ENCODE data around the gene ASTN2. TPM values are rescaled to one million over a fixed set of nuclear protein-coding genes. Genes with fewer than 3 reads are reported as not detected.

Gene ASTN2
- total and polyA plus RNA-seq, 4 donors = 0.57 to 2.9 (median 1.4) TPM

- H3K36me3 ChIP-seq (ENCODE audit: control insufficient read depth in 4 of 4, insufficient read depth in 3 of 4, low read depth in 1 of 4, low read length in 3 of 4) = no peaks in the 10 kb centered on the region
- peaks cover 0 to 5% (median 0%) of the 10 kb centered on the region in 4 donors for H3K27me3 ChIP-seq (ENCODE audit: control insufficient read depth in 4 of 4, insufficient read depth in 4 of 4, low read length in 3 of 4)
- H3K27ac ChIP-seq (ENCODE audit: low read depth in 1 of 2, low read length in 2 of 2) = no peak overlapping the region
- no peak for DNase-seq (ENCODE audit: low spot score)
- TF ChIP-seq RXRA (IDR thresholded peaks at IDR 0.05) = no peak
- TF ChIP-seq CTCF (IDR thresholded peaks at IDR 0.05; ENCODE audit: low read depth, low read length, missing input control) = no peak
- no peak for TF ChIP-seq FOXA1 (IDR thresholded peaks at IDR 0.05)
- no peak for TF ChIP-seq NR2F2 (IDR thresholded peaks at IDR 0.05)
- TF ChIP-seq REST (IDR thresholded peaks at IDR 0.05) = no peak
- no peak for TF ChIP-seq JUND (IDR thresholded peaks at IDR 0.05)
- no peak for TF ChIP-seq ZBTB33 (IDR thresholded peaks at IDR 0.05)
- no peak for TF ChIP-seq YY1 (IDR thresholded peaks at IDR 0.05)
- no peak for TF ChIP-seq TAF1 (conservative IDR thresholded peaks at IDR 0.05)
- no peak for TF ChIP-seq EGR1 (IDR thresholded peaks at IDR 0.05; ENCODE audit: low read depth in 2 of 2)
- TF ChIP-seq HNF4A (conservative IDR thresholded peaks at IDR 0.05) = no peak
- TF ChIP-seq ATF3 (IDR thresholded peaks at IDR 0.05) = no peak
- no peak for TF ChIP-seq SP1 (IDR thresholded peaks at IDR 0.05)
- no peak for TF ChIP-seq FOXA2 (IDR thresholded peaks at IDR 0.05)
- TF ChIP-seq GABPA (IDR thresholded peaks at IDR 0.05 in 1 of 2, conservative IDR thresholded peaks at IDR 0.05 in 1 of 2) = no peak
- TF ChIP-seq MAX (IDR thresholded peaks at IDR 0.05) = no peak
- 62% methylated on average over 2 of the region's 2 CpGs for WGBS
- no peaks in the 10 kb centered on the region for H3K4me1 ChIP-seq (ENCODE audit: control insufficient read depth in 4 of 4, insufficient read depth in 4 of 4, low read length in 3 of 4)
- H3K9me3 ChIP-seq (ENCODE audit: control insufficient read depth in 4 of 4, low read length in 3 of 4) = no peaks in the 10 kb centered on the region
- H3K9ac ChIP-seq (ENCODE audit: low read depth in 1 of 2, low read length in 2 of 2) = no peak overlapping the region
- H3K4me3 ChIP-seq (ENCODE audit: low read depth in 1 of 3, low read length in 3 of 3) = no peak overlapping the region
These were observed 100.9 kb downstream of the ASTN2 start for GRCh38 chr9:117313989-117314388.

- no peak overlapping the region for H3K4me3 ChIP-seq (ENCODE audit: low read depth in 1 of 3, low read length in 3 of 3)
- H3K36me3 ChIP-seq (ENCODE audit: control insufficient read depth in 4 of 4, insufficient read depth in 3 of 4, low read depth in 1 of 4, low read length in 3 of 4) = no peaks in the 10 kb centered on the region
- WGBS = 49% methylated on average over 3 of the region's 3 CpGs
These were observed 107.2 kb downstream of the ASTN2 start for GRCh38 chr9:117307701-117308100.

More at GRCh38 chr9:117307701-117308100, 107.2 kb downstream of the ASTN2 start:
- TF ChIP-seq FOXA2 (IDR thresholded peaks at IDR 0.05) (no peak), YY1 (IDR thresholded peaks at IDR 0.05) (no peak), EGR1 (IDR thresholded peaks at IDR 0.05; ENCODE audit: low read depth in 2 of 2) (no peak), GABPA (IDR thresholded peaks at IDR 0.05 in 1 of 2, conservative IDR thresholded peaks at IDR 0.05 in 1 of 2) (no peak), HNF4G (IDR thresholded peaks at IDR 0.05) (no peak), CTCF (IDR thresholded peaks at IDR 0.05; ENCODE audit: low read depth, low read length, missing input control) (no peak)
- no peaks in the 10 kb centered on the region for H3K4me1 ChIP-seq (ENCODE audit: control insufficient read depth in 4 of 4, insufficient read depth in 4 of 4, low read length in 3 of 4)
- no peaks in the 10 kb centered on the region for H3K9me3 ChIP-seq (ENCODE audit: control insufficient read depth in 4 of 4, low read length in 3 of 4)
- DNase-seq (ENCODE audit: low spot score) = no peak
- no peak overlapping the region for H3K27ac ChIP-seq (ENCODE audit: low read depth in 1 of 2, low read length in 2 of 2)
- peaks cover 0 to 6% (median 2%) of the 10 kb centered on the region in 4 donors for H3K27me3 ChIP-seq (ENCODE audit: control insufficient read depth in 4 of 4, insufficient read depth in 4 of 4, low read length in 3 of 4)
- H3K9ac ChIP-seq (ENCODE audit: low read depth in 1 of 2, low read length in 2 of 2) = no peak overlapping the region

All from liver (tissue), 9 donors.